ENCODE results near the gene C22orf31.

DNA sequence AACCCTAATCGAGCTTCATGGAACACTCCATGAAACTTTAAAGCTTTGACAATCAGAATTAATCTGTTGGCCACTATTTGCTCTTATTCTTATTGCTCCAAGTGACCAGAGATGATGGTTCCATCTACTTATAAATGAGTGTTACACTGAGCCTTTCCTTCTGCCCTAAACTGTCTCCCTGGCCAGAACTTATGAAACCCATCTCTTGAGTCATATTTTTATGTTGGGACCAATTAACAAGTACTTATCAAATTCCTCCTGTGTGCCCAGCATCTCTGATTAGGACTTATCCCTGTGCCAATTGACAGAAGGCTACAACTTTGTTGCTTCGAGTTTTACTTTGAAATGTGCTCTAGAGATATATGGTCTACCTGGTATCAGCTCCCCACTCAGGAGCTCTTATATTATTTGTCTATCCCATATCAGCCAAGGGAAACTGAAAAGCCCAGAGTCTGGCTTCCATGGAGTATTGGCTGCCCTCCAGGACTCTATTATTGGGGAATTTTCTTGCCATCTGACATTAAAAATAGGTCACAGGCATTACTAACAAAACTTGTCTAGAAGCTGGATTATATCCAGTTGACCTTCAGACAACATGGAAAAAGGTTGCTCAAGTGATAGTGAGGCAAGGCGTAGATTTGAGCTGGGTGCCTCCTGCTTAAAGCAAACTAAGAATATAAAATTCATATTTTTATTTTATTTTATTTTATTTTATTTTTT, 20.0 kb upstream of the C22orf31 start:
- TF ChIP-seq EZH2 (IDR thresholded peaks at IDR 0.05; ENCODE audit: borderline replicate concordance) (no peak), EZH2phosphoT487 (IDR thresholded peaks at IDR 0.05; ENCODE audit: low read depth, severe bottlenecking, unreplicated experiment) (no peak)
- TF ChIP-seq, protein P1, sequence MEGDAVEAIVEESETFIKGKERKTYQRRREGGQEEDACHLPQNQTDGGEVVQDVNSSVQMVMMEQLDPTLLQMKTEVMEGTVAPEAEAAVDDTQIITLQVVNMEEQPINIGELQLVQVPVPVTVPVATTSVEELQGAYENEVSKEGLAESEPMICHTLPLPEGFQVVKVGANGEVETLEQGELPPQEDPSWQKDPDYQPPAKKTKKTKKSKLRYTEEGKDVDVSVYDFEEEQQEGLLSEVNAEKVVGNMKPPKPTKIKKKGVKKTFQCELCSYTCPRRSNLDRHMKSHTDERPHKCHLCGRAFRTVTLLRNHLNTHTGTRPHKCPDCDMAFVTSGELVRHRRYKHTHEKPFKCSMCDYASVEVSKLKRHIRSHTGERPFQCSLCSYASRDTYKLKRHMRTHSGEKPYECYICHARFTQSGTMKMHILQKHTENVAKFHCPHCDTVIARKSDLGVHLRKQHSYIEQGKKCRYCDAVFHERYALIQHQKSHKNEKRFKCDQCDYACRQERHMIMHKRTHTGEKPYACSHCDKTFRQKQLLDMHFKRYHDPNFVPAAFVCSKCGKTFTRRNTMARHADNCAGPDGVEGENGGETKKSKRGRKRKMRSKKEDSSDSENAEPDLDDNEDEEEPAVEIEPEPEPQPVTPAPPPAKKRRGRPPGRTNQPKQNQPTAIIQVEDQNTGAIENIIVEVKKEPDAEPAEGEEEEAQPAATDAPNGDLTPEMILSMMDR (IDR thresholded peaks at IDR 0.05; ENCODE audit: poor library complexity), result no peak

Data from hepatocyte (in vitro differentiated cells).